ENCODE results near the gene EMC7.

DNA sequence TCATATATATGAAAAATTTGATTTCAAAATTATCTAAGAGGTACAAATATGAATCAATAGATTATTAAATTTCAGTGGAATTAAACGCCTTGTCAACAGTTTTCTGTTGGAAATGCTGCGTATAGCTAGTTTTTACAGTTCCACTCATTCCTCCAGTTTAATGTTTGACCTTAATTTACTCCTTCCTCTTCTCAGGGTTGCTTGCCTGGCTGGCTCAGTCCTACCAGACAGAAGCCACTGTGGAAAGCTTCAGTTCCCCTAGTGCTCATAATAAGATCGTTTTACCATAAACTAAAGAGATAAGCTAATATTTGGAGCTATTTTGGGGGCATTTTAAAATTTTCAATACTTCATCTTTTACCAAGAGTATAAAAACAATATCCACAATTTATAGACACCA, 22.8 kb downstream of the EMC7 start:
- TF ChIP-seq SUZ12 (IDR thresholded peaks at IDR 0.05; ENCODE audit: extremely low read depth, insufficient read depth, insufficient read length) (no peak), YY1 (IDR thresholded peaks at IDR 0.05; ENCODE audit: insufficient read depth, insufficient read length) (no peak)

Measured in NT2/D1 (cell line).